ENCODE data around the gene LMO1. TPM values are rescaled to one million over a fixed set of nuclear protein-coding genes. Genes with fewer than 3 reads are reported as not detected.

The LMO1 gene
- total and polyA plus RNA-seq, 9 of the 15 experiments (the other 6 are each of a cell fraction or from before 2014, with no cell fraction given) = not detected

GRCh38 chr11:8285228-8285627, 21.6 kb upstream of the LMO1 start:
- 0% methylated on average over 3 of the region's 3 CpGs for WGBS (ENCODE audit: insufficient coverage, low coverage, missing lambda C conversion rate)
- Histone ChIP-seq H3K27me3 (ENCODE audit: control insufficient read depth in 2 of 2, insufficient read depth in 2 of 2, low read length in 2 of 2) (peaks cover 15 to 33% of the 10 kb centered on the region in 2 experiments), H3K27ac (ENCODE audit: extremely low read depth, low read depth, low read length) (no peak overlapping the region), H3K4me2 (ENCODE audit: insufficient read depth, low read length) (no peak overlapping the region), H3K4me3 (no peak overlapping the region), H2AFZ (ENCODE audit: low read depth, low read length) (no peak overlapping the region), H3K9ac (ENCODE audit: insufficient read depth in 1 of 2, low read depth in 2 of 2, low read length in 2 of 2) (no peak overlapping the region), H3K36me3 (ENCODE audit: control insufficient read depth, insufficient read depth, low read length) (no peaks in the 10 kb centered on the region), H4K20me1 (replicated peaks; ENCODE audit: control insufficient read depth, insufficient read depth, low read length) (peaks cover 3% of the 10 kb centered on the region; the same call in 1 of the 2 replicates), H3K79me2 (ENCODE audit: control insufficient read depth, insufficient read depth, low read length) (no peaks in the 10 kb centered on the region), H3K4me1 (replicated peaks in 1 of 2; ENCODE audit: control insufficient read depth in 2 of 2, insufficient read depth in 2 of 2, low read length in 2 of 2) (no peaks in the 10 kb centered on the region; a peak in 1 of 5 replicates), H3K9me3 (replicated peaks; ENCODE audit: control insufficient read depth, insufficient read depth, low read depth, low read length) (no peaks in the 10 kb centered on the region), H3K9me1 (ENCODE audit: control insufficient read depth, insufficient read depth, low read length) (no peaks in the 10 kb centered on the region)
- TF ChIP-seq ELF4 (CRISPR knock-in tag; IDR thresholded peaks at IDR 0.05) (no peak), MCM2 (IDR thresholded peaks at IDR 0.05; ENCODE audit: low read depth) (no peak), ZBTB7A (IDR thresholded peaks at IDR 0.05; ENCODE audit: borderline replicate concordance, control insufficient read depth, low read depth, low read length) (no peak), CREB1 (IDR thresholded peaks at IDR 0.05) (no peak), CREB1 (CRISPR knock-in tag; IDR thresholded peaks at IDR 0.05) (no peak), GABPB2 (CRISPR knock-in tag; conservative IDR thresholded peaks at IDR 0.05) (no peak), ZNF449 (CRISPR knock-in tag; IDR thresholded peaks at IDR 0.05) (no peak), ZNF764 (CRISPR knock-in tag; IDR thresholded peaks at IDR 0.05; ENCODE audit: low read depth) (no peak), ZBTB2 (IDR thresholded peaks at IDR 0.05) (no peak), ZNF586 (CRISPR knock-in tag; conservative IDR thresholded peaks at IDR 0.05) (no peak), MITF (IDR thresholded peaks at IDR 0.05) (no peak), XRCC3 (IDR thresholded peaks at IDR 0.05) (no peak), BRF2 (IDR thresholded peaks at IDR 0.05; ENCODE audit: borderline replicate concordance, insufficient read depth, insufficient read length) (no peak), RFX7 (CRISPR knock-in tag; IDR thresholded peaks at IDR 0.05) (no peak), STAG1 (CRISPR knock-in tag; IDR thresholded peaks at IDR 0.05; ENCODE audit: borderline replicate concordance) (no peak), DIDO1 (tag; IDR thresholded peaks at IDR 0.05; ENCODE audit: low read depth) (no peak), RUNX1 (IDR thresholded peaks at IDR 0.05; ENCODE audit: low read depth) (no peak)
- POLR2A ChIA-PET = no interaction called here
- DNase-seq (ENCODE audit: extremely low read depth in 1 of 4, low spot score in 3 of 4) (no peak), ATAC-seq (no peak), FAIRE-seq (no peak)
- intact Hi-C loops (cut with micrococcal nuclease) = no loop called here
- CTCF ChIA-PET (ENCODE audit: low intra/inter-chr PET ratio) = no interaction called here
- in situ Hi-C loops (cut with MboI) = no loop called here
- no TSS peak for BruUV-seq (replicated peaks)
